H1 (cell line): ENCODE results near the gene CRYGB. TPM values are rescaled to one million over a fixed set of nuclear protein-coding genes. Genes with fewer than 3 reads are reported as not detected.

Experiments used
- CTCF ChIA-PET: fragments of 300-600 bp; sonication (Branson Sonifier 250); formaldehyde crosslinking; loops from one replicate; lab custom pipeline; 2021; ENCODE audit not compliant: partially characterized antibody; lab: Charles Lee
- POLR2A ChIA-PET: fragments of 300-600 bp; sonication (Branson Sonifier 250); formaldehyde crosslinking; loops from one replicate; lab custom pipeline; 2021; ENCODE audit warnings: inconsistent platforms; ENCODE audit not compliant: partially characterized antibody; lab: Charles Lee
- DNase-seq, 2 experiments: peaks; one replicate each; pipeline versions ENCODE4 v3.0.0 to v3.0.0-alpha.2; 2010 to 2022; ENCODE audit warnings: low spot score in 2 of 2, low read depth in 1 of 2, mixed read lengths in 1 of 2
- FAIRE-seq: peaks from 2 replicates; lab custom pipeline; 2011; peaks lifted over from hg19 to GRCh38; lab: Jason Lieb, UNC
- H2AFZ ChIP-seq: 2 replicates; pipeline ENCODE4 v1.8.1; 2012; ENCODE audit warnings: low read length, inconsistent platforms
- H2AK5ac ChIP-seq: 2 replicates; pipeline ENCODE4 v1.6.1; 2013; ENCODE audit warnings: low read depth, low read length
- H2BK120ac ChIP-seq: replicated peaks from 2 replicates; pipeline ENCODE3; 2013; ENCODE audit warnings: low read depth, low read length, inconsistent platforms
- H2BK12ac ChIP-seq: 2 replicates; pipeline ENCODE4 v1.6.1; 2013; ENCODE audit warnings: low read depth, low read length
- H2BK15ac ChIP-seq: 2 replicates; pipeline ENCODE4 v1.6.1; 2013; ENCODE audit warnings: low read length
- H2BK20ac ChIP-seq: 2 replicates; pipeline ENCODE4 v1.6.1; 2013; ENCODE audit warnings: low read length
- H2BK5ac ChIP-seq: 2 replicates; pipeline ENCODE4 v1.6.1; 2013; ENCODE audit warnings: low read depth, low read length
- H3K14ac ChIP-seq: 2 replicates; pipeline ENCODE4 v1.6.1; 2013; ENCODE audit warnings: inconsistent platforms; ENCODE audit not compliant: insufficient read length
- H3K18ac ChIP-seq: 2 replicates; pipeline ENCODE4 v1.6.1; 2013; ENCODE audit warnings: low read length; ENCODE audit errors: extremely low read depth
- H3K23ac ChIP-seq: 2 replicates; pipeline ENCODE4 v1.6.1; 2013; ENCODE audit warnings: inconsistent platforms; ENCODE audit not compliant: insufficient read length
- H3K23me2 ChIP-seq: 2 replicates; pipeline ENCODE4 v1.6.1; 2013; ENCODE audit warnings: low read depth, low read length
- H3K27ac ChIP-seq: 2 replicates; pipeline ENCODE4 v1.6.1; 2011; ENCODE audit warnings: low read depth, low read length, inconsistent platforms
- H3K27me3 ChIP-seq, 4 experiments: replicated peaks in 1 of 4; 1 replicate in 1 of 4; 2 replicates in 3 of 4; pipeline versions ENCODE4 v1.6.1 to v1.8.1; 2011 to 2013; ENCODE audit warnings: low read length in 3 of 4, mild to moderate bottlenecking in 3 of 4, inconsistent platforms in 2 of 4, mixed read lengths in 2 of 4, moderate library complexity in 1 of 4; ENCODE audit not compliant: control insufficient read depth in 3 of 4, insufficient read depth in 3 of 4; ENCODE audit errors: extremely low read depth in 1 of 4
- H3K36me3 ChIP-seq, 4 experiments: 2 replicates each; pipeline versions ENCODE4 v1.6.1 to v1.8.1; 2011 to 2013; ENCODE audit warnings: mild to moderate bottlenecking in 4 of 4, low read length in 3 of 4, moderate library complexity in 2 of 4, control low read depth in 1 of 4, inconsistent platforms in 1 of 4; ENCODE audit not compliant: insufficient read depth in 4 of 4, control insufficient read depth in 2 of 4
- H3K4ac ChIP-seq: replicated peaks from 2 replicates; pipeline ENCODE3; 2013; ENCODE audit warnings: low read length, low read depth, mixed read lengths, inconsistent platforms; ENCODE audit not compliant: insufficient read length
- H3K4me1 ChIP-seq, 4 experiments: replicated peaks in 1 of 4; 1 replicate in 1 of 4; 2 replicates in 3 of 4; pipeline versions ENCODE4 v1.6.1 to v1.8.1; 2011 to 2013; ENCODE audit warnings: low read length in 3 of 4, inconsistent platforms in 2 of 4, mixed read lengths in 1 of 4; ENCODE audit not compliant: insufficient read depth in 4 of 4, control insufficient read depth in 3 of 4
- H3K4me2 ChIP-seq, 2 experiments: 2 replicates each; pipeline versions ENCODE4 v1.6.1 to v1.8.1; 2011 to 2013; ENCODE audit warnings: low read depth in 2 of 2, low read length in 2 of 2, control low read depth in 1 of 2, inconsistent platforms in 1 of 2, mild to moderate bottlenecking in 1 of 2; ENCODE audit not compliant: insufficient read depth in 1 of 2
- H3K4me3 ChIP-seq, 4 experiments: fragments of 200-600, 300-600 bp in 1 of 4; sonication (generic), shearing (Covaris generic), sonication (Bioruptor Twin) in 1 of 4; 2 replicates each; pipeline versions ENCODE4 v1.5.1 to v1.8.1; 2011 to 2016; ENCODE audit warnings: low read length in 4 of 4, low read depth in 3 of 4, control low read depth in 2 of 4, inconsistent platforms in 2 of 4, mild to moderate bottlenecking in 2 of 4, mixed read lengths in 1 of 4, moderate library complexity in 1 of 4; ENCODE audit not compliant: insufficient read depth in 2 of 4; ENCODE audit errors: extremely low read depth in 1 of 4
- H3K56ac ChIP-seq: replicated peaks from 2 replicates; pipeline ENCODE3; 2013; ENCODE audit warnings: low read depth, mild to moderate bottlenecking, mixed read lengths, low read length, inconsistent platforms; ENCODE audit not compliant: insufficient read length
- H3K79me1 ChIP-seq: 2 replicates; pipeline ENCODE4 v1.6.1; 2013; ENCODE audit warnings: low read depth, low read length, control low read depth
- H3K79me2 ChIP-seq, 2 experiments: 2 replicates each; pipeline versions ENCODE4 v1.6.1 to v1.8.1; 2012 to 2013; ENCODE audit warnings: low read length in 2 of 2, mild to moderate bottlenecking in 2 of 2, inconsistent platforms in 1 of 2; ENCODE audit not compliant: insufficient read depth in 2 of 2, control insufficient read depth in 1 of 2
- H3K9ac ChIP-seq, 4 experiments: replicated peaks in 1 of 4; 1 replicate in 1 of 4; 2 replicates in 3 of 4; pipeline versions ENCODE4 v1.6.1 to v1.8.1; 2011 to 2013; ENCODE audit warnings: low read depth in 3 of 4, low read length in 3 of 4, control low read depth in 2 of 4, mild to moderate bottlenecking in 2 of 4, moderate library complexity in 2 of 4, inconsistent platforms in 1 of 4; ENCODE audit errors: extremely low read depth in 1 of 4
- H3K9me3 ChIP-seq, 2 experiments: 2 replicates each; pipeline versions ENCODE4 v1.6.1 to v1.8.1; 2012 to 2013; ENCODE audit warnings: mild to moderate bottlenecking in 2 of 2, moderate library complexity in 2 of 2, control low read depth in 1 of 2, inconsistent platforms in 1 of 2, low read depth in 1 of 2, low read length in 1 of 2, mixed read lengths in 1 of 2; ENCODE audit not compliant: insufficient read depth in 2 of 2
- H4K20me1 ChIP-seq, 2 experiments: replicated peaks in 1 of 2; 2 replicates each; pipeline versions ENCODE3 to v1.8.1; 2011 to 2013; ENCODE audit warnings: inconsistent platforms in 2 of 2, low read length in 2 of 2, mild to moderate bottlenecking in 1 of 2; ENCODE audit not compliant: insufficient read depth in 2 of 2, control insufficient read depth in 1 of 2
- H4K5ac ChIP-seq: 2 replicates; pipeline ENCODE4 v1.6.1; 2013; ENCODE audit warnings: low read length, low read depth, mixed read lengths, inconsistent platforms; ENCODE audit not compliant: insufficient read length
- H4K8ac ChIP-seq: 2 replicates; pipeline ENCODE4 v1.8.0; 2013; ENCODE audit warnings: mild to moderate bottlenecking, moderate library complexity, low read length, inconsistent platforms; ENCODE audit not compliant: insufficient read depth; ENCODE audit errors: extremely low read depth
- H4K91ac ChIP-seq: replicated peaks from 2 replicates; pipeline ENCODE3; 2013; ENCODE audit warnings: low read length, mixed read lengths, inconsistent platforms; ENCODE audit not compliant: insufficient read length
- CBX8 ChIP-seq: fragments of 300-800, 300-1000 bp; sonication (generic); IDR thresholded peaks from 2 replicates; pipeline ENCODE4 v1.7.1; 2016; ENCODE audit warnings: low read depth, low read length, borderline replicate concordance
- EP300 ChIP-seq, 2 experiments: IDR thresholded peaks; 1 replicate in 1 of 2; 2 replicates in 1 of 2; pipeline ENCODE4 v1.6.1; 2011 to 2012; ENCODE audit warnings: low read depth in 2 of 2, low read length in 2 of 2, mild to moderate bottlenecking in 2 of 2, borderline replicate concordance in 1 of 2, inconsistent platforms in 1 of 2, moderate library complexity in 1 of 2
- EZH2 ChIP-seq: fragments of 200-600 bp; sonication (generic); IDR thresholded peaks from 2 replicates; pipeline ENCODE4 v1.7.1; 2012; ENCODE audit warnings: low read depth, mild to moderate bottlenecking, moderate library complexity, low read length, inconsistent platforms; ENCODE audit not compliant: severe bottlenecking
- MAFK ChIP-seq: IDR thresholded peaks from 2 replicates; pipeline ENCODE4 v1.6.1; 2012; ENCODE audit warnings: low read depth, mild to moderate bottlenecking, improper control_type of control experiment, low read length
- POLR2A ChIP-seq, 2 experiments: IDR thresholded peaks; 1 replicate in 1 of 2; 2 replicates in 1 of 2; pipeline ENCODE4 v1.6.1; 2011; ENCODE audit warnings: low read depth in 2 of 2, low read length in 2 of 2, mild to moderate bottlenecking in 2 of 2; ENCODE audit errors: control extremely low read depth in 1 of 2
- POU5F1 ChIP-seq: IDR thresholded peaks from 2 replicates; pipeline ENCODE4 v1.6.1; 2011; ENCODE audit warnings: low read depth, mild to moderate bottlenecking, low read length, moderate library complexity
- RAD21 ChIP-seq, 2 experiments: IDR thresholded peaks in 1 of 2; conservative IDR thresholded peaks in 1 of 2; 2 replicates each; pipeline ENCODE4 v1.6.1; 2011; ENCODE audit warnings: low read depth in 2 of 2, low read length in 2 of 2, improper control_type of control experiment in 1 of 2, inconsistent platforms in 1 of 2, mild to moderate bottlenecking in 1 of 2, moderate library complexity in 1 of 2
- SP1 ChIP-seq: IDR thresholded peaks from 2 replicates; pipeline ENCODE4 v1.6.1; 2011; ENCODE audit warnings: low read depth, low read length
- SRF ChIP-seq: IDR thresholded peaks from 2 replicates; pipeline ENCODE4 v1.6.1; 2011; ENCODE audit warnings: mild to moderate bottlenecking, low read depth, low read length, moderate library complexity
- TAF1 ChIP-seq: IDR thresholded peaks from 2 replicates; pipeline ENCODE4 v1.6.1; 2011; ENCODE audit warnings: mild to moderate bottlenecking, low read depth, low read length
- TBP ChIP-seq: IDR thresholded peaks from 2 replicates; pipeline ENCODE4 v1.6.1; 2011; ENCODE audit warnings: low read depth, low read length, improper control_type of control experiment
- WGBS, 2 experiments: shearing (Covaris generic) in 1 of 2; methylation state at CpG; one replicate each; pipeline versions ENCODE4 v1.1.6 to v1.1.7; 2013 to 2015; ENCODE audit warnings: low lambda C conversion rate in 2 of 2, mixed read lengths in 2 of 2, inconsistent platforms in 1 of 2, low coverage in 1 of 2, missing lambda C conversion rate in 1 of 2; ENCODE audit not compliant: insufficient replicate concordance in 2 of 2, insufficient coverage in 1 of 2, insufficient read length in 1 of 2; ENCODE audit errors: extremely low coverage in 1 of 2, missing lambda C conversion rate in 1 of 2; 5-methylcytosine and 5-hydroxymethylcytosine counted together
- polyA plus RNA-seq, 7 experiments: library from polyadenylated mRNA; depleted of rRNA in 3 of 7; stranded (reverse) in 5 of 7; unstranded in 2 of 7; fragments of >200 nt in 5 of 7; fragments of 200-250 nt in 2 of 7; gene quantifications; 1 replicate in 5 of 7; 2 replicates in 1 of 7; 4 replicates in 1 of 7; pipeline versions ENCODE4 v1.2.1 to v1.2.3, GENCODE V29; 2011 to 2013; ENCODE audit warnings: missing spikeins in 2 of 7, mixed read lengths in 2 of 7
- total RNA-seq: library from RNA; stranded (reverse); fragmentation: NEBNext Ultra II Directional; extraction: Animal tissue kit (Norgen Biotek cat#: 25700); gene quantifications from 2 replicates; pipeline ENCODE4 v1.2.1, GENCODE V29; 2021

The CRYGB gene
- total and polyA plus RNA-seq, 2 of the 8 experiments (the other 6 are each of a cell fraction or from before 2014, with no cell fraction given) = 0.38 TPM; not detected in 1

DNA sequence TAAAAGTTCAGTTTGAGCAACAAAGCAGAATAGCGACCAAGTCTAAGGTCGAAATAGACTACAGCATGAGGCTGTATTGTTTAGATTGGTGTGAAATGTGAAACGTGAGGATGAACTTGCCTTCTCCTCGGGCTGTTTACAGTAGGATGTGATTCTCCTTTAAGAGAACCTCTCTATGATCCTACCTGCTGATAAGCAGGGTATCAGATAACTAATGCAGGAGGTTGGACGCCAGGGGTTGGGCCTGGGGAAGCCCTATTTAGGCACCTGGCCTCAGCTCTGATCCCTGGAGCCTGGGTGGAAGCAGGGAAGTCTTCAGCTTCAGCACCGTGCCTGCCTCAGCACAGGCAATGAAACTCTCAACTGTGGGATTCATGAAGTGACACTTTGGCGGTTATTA, 33.0 kb downstream of the CRYGB start:
- H3K27me3 ChIP-seq = no peaks in the 10 kb centered on the region
- H3K56ac ChIP-seq = no peak overlapping the region
- H3K4me1 ChIP-seq = peaks cover 3 to 13% (median 8%) of the 10 kb centered on the region in 4 experiments; a peak in 5 of 7 replicates
- no peaks in the 10 kb centered on the region for H4K20me1 ChIP-seq
- ChIA-PET CTCF (interaction anchor here (0.8 to 1.3 kb wide), 3 partner anchors 9 to 70 kb away, joined by 3 to 4 read pairs (median 3); no protein-coding TSS in a partner anchor), POLR2A (interaction anchor here (0.6 to 1.6 kb wide), 4 partner anchors 9 to 143 kb away, joined by 3 read pairs; no protein-coding TSS in a partner anchor)
- H2BK20ac ChIP-seq = no peak overlapping the region
- no peak overlapping the region for H4K91ac ChIP-seq
- H3K9ac ChIP-seq = no peak overlapping the region
- H3K4ac ChIP-seq = no peak overlapping the region
- H3K4me3 ChIP-seq = peak overlapping the region in 2 of 4 experiments; percentile 40 to 49; a peak in 4 of 8 replicates
- H2BK15ac ChIP-seq = no peak overlapping the region
- H3K36me3 ChIP-seq = peaks cover 0 to 2% (median 0%) of the 10 kb centered on the region in 4 experiments; a peak in 1 of 8 replicates
- no peak overlapping the region for H3K23ac ChIP-seq
- no peak overlapping the region for H2BK120ac ChIP-seq
- WGBS, 2 experiments = 16% methylated on average over 7 of the region's 7 CpGs; no CpG with 5 or more reads in 1 of the 2 experiments
- no peak; a peak in 1 of 3 replicates for TF ChIP-seq POLR2A (IDR thresholded peaks at IDR 0.05; ENCODE audit: control extremely low read depth in 1 of 2, low read depth in 2 of 2, low read length in 2 of 2)
- TF ChIP-seq CBX8 = no peak
- peak in 1 of 2 experiments; percentile 19; a peak in 1 of 4 replicates for TF ChIP-seq RAD21 (IDR thresholded peaks at IDR 0.05 in 1 of 2, conservative IDR thresholded peaks at IDR 0.05 in 1 of 2; ENCODE audit: low read depth in 2 of 2, low read length in 2 of 2)
- TF ChIP-seq SRF = 0 out of 2 replicates have a peak, but pooled peaks have one; percentile 34
- no peak for TF ChIP-seq MAFK
- no peak; the same call in 1 of the 2 replicates for TF ChIP-seq SP1
- TF ChIP-seq TBP = peak; percentile 82
- TF ChIP-seq POU5F1 = no peak
- no peak for TF ChIP-seq EZH2
- no peak for TF ChIP-seq EP300 (IDR thresholded peaks at IDR 0.05; ENCODE audit: borderline replicate concordance in 1 of 2, low read depth in 2 of 2, low read length in 2 of 2)
- TF ChIP-seq TAF1 = peak; percentile 52
- peak overlapping the region; percentile 38; the same call in 1 of the 2 replicates for H3K18ac ChIP-seq
- peak overlapping the region; percentile 48; the same call in 1 of the 2 replicates for H2BK5ac ChIP-seq
- no peak overlapping the region for H2AK5ac ChIP-seq
- peak overlapping the region; percentile 27; the same call in 1 of the 2 replicates for H2AFZ ChIP-seq
- no peaks in the 10 kb centered on the region for H3K9me3 ChIP-seq
- DNase-seq (peak; percentile 39 to 62), FAIRE-seq (peak; percentile 93)
- no peaks in the 10 kb centered on the region for H3K79me2 ChIP-seq
- H3K23me2 ChIP-seq = no peaks in the 10 kb centered on the region; the same call in 1 of the 2 replicates
- no peak overlapping the region for H3K14ac ChIP-seq
- H4K8ac ChIP-seq = no peak overlapping the region
- H2BK12ac ChIP-seq = peak overlapping the region; percentile 27; the same call in 1 of the 2 replicates
- peak overlapping the region; percentile 29 to 62 for H3K4me2 ChIP-seq
- H3K79me1 ChIP-seq = no peaks in the 10 kb centered on the region
- H4K5ac ChIP-seq = no peak overlapping the region
- H3K27ac ChIP-seq = no peak overlapping the region
